ENCODE measurements around the gene KRCC1. TPM values are rescaled to one million over a fixed set of nuclear protein-coding genes. Genes with fewer than 3 reads are reported as not detected.

Gene KRCC1
- total and polyA plus RNA-seq, 12 donors, result 18.5 to 27.0 (median 22.0) TPM

DNA sequence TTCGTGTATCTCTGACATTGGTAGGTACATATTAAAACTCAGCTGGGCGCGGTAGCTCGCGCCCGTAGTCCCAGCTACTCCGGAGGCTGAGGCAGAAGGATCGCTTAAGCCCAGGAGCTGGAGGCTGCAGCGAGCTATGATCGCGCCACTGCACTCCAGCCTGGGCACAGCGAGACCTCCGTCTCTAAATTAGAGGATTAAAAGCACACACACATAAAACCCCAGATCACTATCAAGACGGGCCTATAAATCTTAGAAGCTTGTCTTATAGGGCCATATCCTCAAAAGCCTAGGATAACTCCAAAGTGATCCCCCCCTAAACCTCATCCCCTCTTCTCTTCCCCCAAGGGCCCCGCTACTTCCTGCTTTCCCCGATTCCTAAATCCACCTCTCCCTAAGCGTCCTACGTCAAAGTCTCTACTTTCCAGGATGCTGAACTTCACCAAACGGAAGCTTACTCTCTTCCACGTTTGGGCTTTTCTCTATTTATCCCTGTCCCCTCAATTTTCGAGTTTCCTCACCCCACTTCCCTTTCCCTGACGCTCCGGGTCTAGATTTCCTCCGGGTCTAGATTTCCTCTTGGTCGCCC is 707 bp downstream of the KRCC1 start:
- Histone ChIP-seq H3K36me3 (peaks cover 0 to 5% (median 0%) of the 10 kb centered on the region in 9 donors), H3K4me3 (peak overlapping the region; percentile 70 to 95 (median 86)), H3K27ac (peak overlapping the region; percentile 90 to 100 (median 98)), H3K4me1 (peaks cover 0 to 45% (median 40%) of the 10 kb centered on the region in 9 donors), H3K9me3 (no peaks in the 10 kb centered on the region), H3K27me3 (no peaks in the 10 kb centered on the region)
- 21 to 29% methylated on average over 25 of the region's 25 CpGs for WGBS, 2 donors
- DNase-seq, result no peak
- peak in 5 of 8 donors; percentile 12 to 41 (median 26) for ATAC-seq
- TF ChIP-seq, protein P1, sequence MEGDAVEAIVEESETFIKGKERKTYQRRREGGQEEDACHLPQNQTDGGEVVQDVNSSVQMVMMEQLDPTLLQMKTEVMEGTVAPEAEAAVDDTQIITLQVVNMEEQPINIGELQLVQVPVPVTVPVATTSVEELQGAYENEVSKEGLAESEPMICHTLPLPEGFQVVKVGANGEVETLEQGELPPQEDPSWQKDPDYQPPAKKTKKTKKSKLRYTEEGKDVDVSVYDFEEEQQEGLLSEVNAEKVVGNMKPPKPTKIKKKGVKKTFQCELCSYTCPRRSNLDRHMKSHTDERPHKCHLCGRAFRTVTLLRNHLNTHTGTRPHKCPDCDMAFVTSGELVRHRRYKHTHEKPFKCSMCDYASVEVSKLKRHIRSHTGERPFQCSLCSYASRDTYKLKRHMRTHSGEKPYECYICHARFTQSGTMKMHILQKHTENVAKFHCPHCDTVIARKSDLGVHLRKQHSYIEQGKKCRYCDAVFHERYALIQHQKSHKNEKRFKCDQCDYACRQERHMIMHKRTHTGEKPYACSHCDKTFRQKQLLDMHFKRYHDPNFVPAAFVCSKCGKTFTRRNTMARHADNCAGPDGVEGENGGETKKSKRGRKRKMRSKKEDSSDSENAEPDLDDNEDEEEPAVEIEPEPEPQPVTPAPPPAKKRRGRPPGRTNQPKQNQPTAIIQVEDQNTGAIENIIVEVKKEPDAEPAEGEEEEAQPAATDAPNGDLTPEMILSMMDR (IDR thresholded peaks at IDR 0.05), result no peak
- intact Hi-C loops (cut with DNase I), result loop anchor here in 1 of 10 donors (10.0 kb wide), 1 partner anchor 1270 kb away; no protein-coding TSS in a partner anchor

DNA sequence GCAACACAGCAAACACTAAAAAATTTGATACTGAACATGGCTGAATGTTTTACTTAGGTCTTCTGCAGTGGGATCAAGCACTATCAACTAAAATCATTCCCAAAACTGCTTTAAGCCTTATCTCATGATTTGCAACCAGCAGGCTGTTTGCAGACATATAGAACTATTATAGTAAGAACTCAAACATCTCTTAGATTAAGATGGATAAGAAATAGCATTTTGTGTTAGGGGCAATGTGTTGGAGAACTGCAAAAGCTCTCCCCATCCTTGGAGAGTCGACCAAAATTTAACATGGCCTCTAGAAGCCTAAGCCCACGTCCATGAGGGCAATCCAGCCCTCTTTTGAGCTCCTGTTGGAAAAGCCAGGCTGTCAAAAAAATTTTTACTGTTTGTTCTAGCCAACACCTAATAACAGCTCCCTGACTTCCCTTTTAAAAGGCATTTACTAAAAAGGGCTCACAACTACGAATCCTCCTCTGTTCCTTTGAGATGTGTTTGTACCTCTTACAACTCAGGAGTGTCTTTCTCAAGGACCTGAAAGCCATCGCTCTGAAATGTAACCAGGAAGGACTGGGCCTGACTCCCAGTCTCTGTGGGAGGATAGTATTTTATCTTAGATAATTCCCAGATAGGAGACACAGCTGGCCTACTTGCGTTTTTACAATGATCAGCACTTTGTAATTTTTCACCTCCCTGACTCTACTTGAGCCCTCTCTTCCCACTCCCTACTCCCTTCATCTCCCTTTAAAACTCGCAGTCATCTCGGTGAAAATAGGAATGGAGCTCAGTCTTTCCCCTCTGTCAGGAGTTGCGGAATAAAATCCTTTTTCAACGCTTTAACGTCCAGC is 1.4 kb downstream of the KRCC1 start:
- DNase-seq, result no peak
- Histone ChIP-seq H3K9me3 (no peaks in the 10 kb centered on the region), H3K4me3 (peak overlapping the region; percentile 70 to 95 (median 86)), H3K36me3 (peaks cover 0 to 5% (median 0%) of the 10 kb centered on the region in 9 donors), H3K4me1 (peaks cover 0 to 45% (median 40%) of the 10 kb centered on the region in 9 donors), H3K27me3 (no peaks in the 10 kb centered on the region), H3K27ac (peak overlapping the region; percentile 90 to 100 (median 98))
- WGBS, 2 donors, result 53 to 55% methylated on average over 10 of the region's 10 CpGs
- intact Hi-C loops (cut with DNase I), result loop anchor here in 1 of 10 donors (10.0 kb wide), 1 partner anchor 1269 kb away; no protein-coding TSS in a partner anchor
- ATAC-seq, result no peak
- TF ChIP-seq, protein P1 (IDR thresholded peaks at IDR 0.05), result no peak

DNA sequence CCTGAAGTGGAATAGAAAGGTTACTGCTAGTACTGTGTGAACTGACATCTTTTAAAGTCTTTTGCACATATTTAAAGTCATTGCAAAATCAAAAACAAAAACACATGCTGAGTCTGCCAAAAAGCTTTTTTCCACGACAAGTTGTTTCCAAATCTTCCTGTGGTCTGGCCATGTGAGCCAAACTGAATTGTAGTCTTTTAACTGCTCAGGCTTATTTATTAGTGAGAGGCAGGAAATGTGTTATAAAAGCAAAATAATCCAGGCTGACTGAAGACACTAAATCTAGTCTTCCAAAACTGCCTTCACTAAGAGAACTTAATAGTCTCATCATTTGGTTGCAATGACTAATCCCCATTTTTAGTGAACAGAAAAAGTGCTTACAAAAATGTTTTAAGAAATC is 2.3 kb downstream of the KRCC1 start:
- DNase-seq, result no peak
- Histone ChIP-seq H3K36me3 (peaks cover 0 to 7% (median 0%) of the 10 kb centered on the region in 9 donors), H3K27me3 (no peaks in the 10 kb centered on the region), H3K4me1 (peaks cover 0 to 49% (median 40%) of the 10 kb centered on the region in 9 donors), H3K27ac (peak overlapping the region in 6 of 10 donors; percentile 22 to 100 (median 98)), H3K9me3 (no peaks in the 10 kb centered on the region), H3K4me3 (peak overlapping the region in 1 of 10 donors; percentile 86)
- WGBS, 2 donors, result 2% methylated on average over 1 of the region's 1 CpG
- ATAC-seq, result no peak
- intact Hi-C loops (cut with DNase I), result loop anchor here in 1 of 10 donors (10.0 kb wide), 1 partner anchor 1268 kb away; no protein-coding TSS in a partner anchor
- TF ChIP-seq, protein P1 (IDR thresholded peaks at IDR 0.05), result no peak

DNA sequence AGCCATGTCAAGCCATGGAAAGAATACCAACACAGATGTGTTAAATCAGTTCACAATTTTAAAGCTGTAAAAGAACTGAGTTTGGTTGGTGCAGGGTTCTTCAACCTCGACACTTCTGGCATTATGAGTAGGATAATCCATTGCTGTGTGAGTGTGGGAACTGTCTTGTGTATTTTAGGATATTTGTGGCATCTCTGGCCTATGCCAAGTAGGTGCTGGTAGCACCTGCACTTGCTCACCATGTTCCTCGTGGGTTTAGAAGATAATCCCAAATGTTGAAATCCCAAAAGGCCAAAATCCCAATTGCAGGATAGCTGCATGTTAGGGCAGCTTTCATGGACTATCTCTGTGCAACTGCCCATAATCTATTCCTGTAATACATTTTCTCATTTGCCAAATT is 3.8 kb downstream of the KRCC1 start:
- DNase-seq (no peak), ATAC-seq (no peak)
- TF ChIP-seq, protein P1 (IDR thresholded peaks at IDR 0.05), result no peak
- H3K4me1 ChIP-seq, result peaks cover 0 to 50% (median 40%) of the 10 kb centered on the region in 9 donors
- no peak overlapping the region for H3K4me3 ChIP-seq
- intact Hi-C loops (cut with DNase I), result loop anchor here in 1 of 10 donors (10.0 kb wide), 1 partner anchor 1267 kb away; no protein-coding TSS in a partner anchor
- no peaks in the 10 kb centered on the region for H3K27me3 ChIP-seq
- peak overlapping the region in 1 of 10 donors; percentile 15 for H3K27ac ChIP-seq
- no peaks in the 10 kb centered on the region for H3K9me3 ChIP-seq
- H3K36me3 ChIP-seq, result peaks cover 0 to 11% (median 0%) of the 10 kb centered on the region in 9 donors
- WGBS, 2 donors, result 70 to 72% methylated on average over 2 of the region's 2 CpGs
